ENCODE results near the gene HRK. TPM values are rescaled to one million over a fixed set of nuclear protein-coding genes. Genes with fewer than 3 reads are reported as not detected.
A peak's percentile ranks its signal among the peaks of the same experiment; 100 is the strongest.

The HRK gene
- total and polyA plus RNA-seq, 11 donors, result 0.03 to 1.3 (median 0.19) TPM; not detected in 2

GRCh38 chr12:116926283-116927243 lies 45.3 kb upstream of the HRK start:
- Histone ChIP-seq H3K27me3 (no peaks in the 10 kb centered on the region), H3K36me3 (peaks cover 0 to 30% (median 21%) of the 10 kb centered on the region in 9 donors), H3K4me3 (no peak overlapping the region), H3K9me3 (peaks cover 0 to 1% (median 0%) of the 10 kb centered on the region in 12 donors), H3K27ac (peak overlapping the region in 2 of 12 donors; percentile 28 to 39), H3K4me1 (peaks cover 0 to 33% (median 12%) of the 10 kb centered on the region in 12 donors)
- WGBS, 4 donors, result 57 to 80% (median 69%) methylated on average over 8 of the region's 8 CpGs
- DNase-seq, result no peak
- intact Hi-C loops (cut with DNase I), result no loop called here
- no peak for ATAC-seq
- TF ChIP-seq POLR2A (IDR thresholded peaks at IDR 0.05), result no peak
- TF ChIP-seq, protein P1, sequence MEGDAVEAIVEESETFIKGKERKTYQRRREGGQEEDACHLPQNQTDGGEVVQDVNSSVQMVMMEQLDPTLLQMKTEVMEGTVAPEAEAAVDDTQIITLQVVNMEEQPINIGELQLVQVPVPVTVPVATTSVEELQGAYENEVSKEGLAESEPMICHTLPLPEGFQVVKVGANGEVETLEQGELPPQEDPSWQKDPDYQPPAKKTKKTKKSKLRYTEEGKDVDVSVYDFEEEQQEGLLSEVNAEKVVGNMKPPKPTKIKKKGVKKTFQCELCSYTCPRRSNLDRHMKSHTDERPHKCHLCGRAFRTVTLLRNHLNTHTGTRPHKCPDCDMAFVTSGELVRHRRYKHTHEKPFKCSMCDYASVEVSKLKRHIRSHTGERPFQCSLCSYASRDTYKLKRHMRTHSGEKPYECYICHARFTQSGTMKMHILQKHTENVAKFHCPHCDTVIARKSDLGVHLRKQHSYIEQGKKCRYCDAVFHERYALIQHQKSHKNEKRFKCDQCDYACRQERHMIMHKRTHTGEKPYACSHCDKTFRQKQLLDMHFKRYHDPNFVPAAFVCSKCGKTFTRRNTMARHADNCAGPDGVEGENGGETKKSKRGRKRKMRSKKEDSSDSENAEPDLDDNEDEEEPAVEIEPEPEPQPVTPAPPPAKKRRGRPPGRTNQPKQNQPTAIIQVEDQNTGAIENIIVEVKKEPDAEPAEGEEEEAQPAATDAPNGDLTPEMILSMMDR (IDR thresholded peaks at IDR 0.05), result peak in 2 of 12 donors; percentile 13 to 28

- intact Hi-C loops (cut with DNase I), result no loop called here
- Histone ChIP-seq H3K27me3 (no peaks in the 10 kb centered on the region), H3K4me1 (peaks cover 0 to 40% (median 13%) of the 10 kb centered on the region in 12 donors), H3K9me3 (no peaks in the 10 kb centered on the region), H3K36me3 (peaks cover 0 to 22% (median 18%) of the 10 kb centered on the region in 9 donors), H3K27ac (no peak overlapping the region), H3K4me3 (no peak overlapping the region)
- peak in 1 of 4 donors; percentile 79 for ATAC-seq
- TF ChIP-seq, protein P1 (IDR thresholded peaks at IDR 0.05), result no peak
- no peak for TF ChIP-seq POLR2A (IDR thresholded peaks at IDR 0.05)
- peak in 1 of 5 donors; percentile 45 for DNase-seq
- WGBS, 4 donors, result 77 to 98% (median 82%) methylated on average over 5 of the region's 5 CpGs
Measured at GRCh38 chr12:116924558-116925453, 43.6 kb upstream of the HRK start.

DNA sequence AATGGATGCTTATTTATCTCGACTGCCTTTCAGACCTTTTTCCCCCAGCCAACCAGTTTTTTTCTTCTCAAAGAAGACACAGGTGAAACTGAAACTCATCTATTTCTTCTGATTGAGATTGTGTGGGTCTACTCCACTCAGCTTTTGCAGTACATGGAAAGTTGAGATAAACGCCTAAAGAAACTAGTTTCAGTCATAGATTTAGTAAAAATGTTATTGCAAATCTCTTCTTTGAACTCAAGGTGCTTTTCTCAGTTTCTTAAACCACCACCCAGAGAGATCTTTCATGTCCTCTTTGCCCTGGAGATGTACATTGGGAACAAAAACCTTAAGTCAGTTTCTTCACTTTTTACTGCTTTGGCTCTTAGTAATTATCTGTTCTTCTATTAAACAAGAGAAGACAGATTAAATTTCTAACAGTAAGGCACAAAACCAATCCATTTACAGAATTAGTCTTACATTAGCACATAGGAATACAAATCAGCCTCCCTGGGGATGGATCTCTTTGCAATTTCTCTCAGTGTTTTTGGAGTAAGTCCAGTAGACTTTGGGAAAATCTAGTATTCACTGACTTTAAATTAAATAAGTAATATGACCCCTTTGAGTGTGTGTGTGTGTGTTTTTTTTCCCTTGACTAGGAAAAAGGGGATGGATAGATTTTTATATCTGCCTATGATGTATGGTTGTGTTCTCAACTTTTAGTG lies 41.1 kb upstream of the HRK start:
- H3K36me3 ChIP-seq, result peaks cover 0 to 10% (median 0%) of the 10 kb centered on the region in 9 donors
- intact Hi-C loops (cut with DNase I), result no loop called here
- H3K27me3 ChIP-seq, result no peaks in the 10 kb centered on the region
- no peak for DNase-seq
- no peak overlapping the region for H3K27ac ChIP-seq
- H3K9me3 ChIP-seq, result no peaks in the 10 kb centered on the region
- TF ChIP-seq POLR2A (IDR thresholded peaks at IDR 0.05), result no peak
- TF ChIP-seq, protein P1 (IDR thresholded peaks at IDR 0.05), result no peak
- WGBS, 4 donors, result 83 to 89% (median 87%) methylated on average over 2 of the region's 2 CpGs
- ATAC-seq, result no peak
- H3K4me3 ChIP-seq, result no peak overlapping the region
- peaks cover 0 to 56% (median 14%) of the 10 kb centered on the region in 12 donors for H3K4me1 ChIP-seq

Measured in heart left ventricle (tissue), 16 donors.